GM20431 (cell line): ENCODE measurements around the gene INTS15.
"Not testable (repeated sequence)": the region's sequence is repeated elsewhere in the genome, so short reads cannot be mapped to it uniquely, and the experiment has no call there.

Source experiments
- in situ Hi-C: fragments of 300-500 bp; cut with MseI, MboI; formaldehyde crosslinking; loops from one replicate; pipeline ENCODE4 v1.15.0; 2020; ENCODE audit warnings: low sequenced_read_pairs; ENCODE audit not compliant: unreplicated experiment

Gene INTS15

GRCh38 chr7:6614953-6615722 lies 25.3 kb downstream of the INTS15 start, which contains the start of gene ZNF853:
Gene ZNF853 (plus strand): TSS chr7:6615610. CDS start chr7:6616175, 565 bp downstream.
- in situ Hi-C loops: no loop called here

GRCh38 chr7:6615723-6616555 lies 26.1 kb downstream of the INTS15 start:
- in situ Hi-C loops: no loop called here

- in situ Hi-C loops: no loop called here
These were observed 27.2 kb downstream of the INTS15 start for GRCh38 chr7:6616854-6617643.

GRCh38 chr7:6618621-6619020 lies 28.8 kb downstream of the INTS15 start:
- in situ Hi-C loops: no loop called here

GRCh38 chr7:6619961-6620360 lies 30.1 kb downstream of the INTS15 start:
- in situ Hi-C loops: no loop called here

- in situ Hi-C loops: no loop called here
These were observed 31.6 kb downstream of the INTS15 start for GRCh38 chr7:6621195-6622133.

GRCh38 chr7:6622134-6622710 lies 32.4 kb downstream of the INTS15 start:
- in situ Hi-C loops: no loop called here

- in situ Hi-C loops: no loop called here
These were observed 33.9 kb downstream of the INTS15 start for GRCh38 chr7:6623589-6624245.

- in situ Hi-C loops: no loop called here
These were observed 34.4 kb downstream of the INTS15 start for GRCh38 chr7:6624246-6624611.

- in situ Hi-C loops: no loop called here
These were observed 38.2 kb downstream of the INTS15 start for GRCh38 chr7:6628045-6628444.

- in situ Hi-C loops: no loop called here
These were observed 40.4 kb downstream of the INTS15 start for GRCh38 chr7:6630007-6630849.

- in situ Hi-C loops: no loop called here
These were observed 41.8 kb downstream of the INTS15 start for GRCh38 chr7:6631605-6632004.

GRCh38 chr7:6634021-6634420 lies 44.2 kb downstream of the INTS15 start:
- in situ Hi-C loops: no loop called here

- in situ Hi-C loops: not testable (repeated sequence)
These were observed 45.1 kb downstream of the INTS15 start for GRCh38 chr7:6634971-6635370.

- in situ Hi-C loops: no loop called here
These were observed 47.1 kb downstream of the INTS15 start, which contains the start of gene ZNF316 for GRCh38 chr7:6636741-6637543. Gene ZNF316 (plus strand): TSS chr7:6637318. CDS start chr7:6642410, 5,092 bp downstream.

- in situ Hi-C loops: no loop called here
These were observed 47.9 kb downstream of the INTS15 start for GRCh38 chr7:6637544-6638229.
